Measurements from ENCODE around the gene MED15.

- no peak for TF ChIP-seq CTCF (IDR thresholded peaks at IDR 0.05 in 8 of 11, conservative IDR thresholded peaks at IDR 0.05 in 3 of 11)
- TF ChIP-seq POLR2A (IDR thresholded peaks at IDR 0.05) = no peak
- no peak for TF ChIP-seq POLR2AphosphoS5 (IDR thresholded peaks at IDR 0.05)
Measured at GRCh38 chr22:20565079-20565734, 57.8 kb downstream of the MED15 start.
